ENCODE results near the gene CRHR1. TPM values are rescaled to one million over a fixed set of nuclear protein-coding genes. Genes with fewer than 3 reads are reported as not detected.

The CRHR1 gene
- total RNA-seq, 1 experiment from 2014 or later, result 1.6 TPM

DNA sequence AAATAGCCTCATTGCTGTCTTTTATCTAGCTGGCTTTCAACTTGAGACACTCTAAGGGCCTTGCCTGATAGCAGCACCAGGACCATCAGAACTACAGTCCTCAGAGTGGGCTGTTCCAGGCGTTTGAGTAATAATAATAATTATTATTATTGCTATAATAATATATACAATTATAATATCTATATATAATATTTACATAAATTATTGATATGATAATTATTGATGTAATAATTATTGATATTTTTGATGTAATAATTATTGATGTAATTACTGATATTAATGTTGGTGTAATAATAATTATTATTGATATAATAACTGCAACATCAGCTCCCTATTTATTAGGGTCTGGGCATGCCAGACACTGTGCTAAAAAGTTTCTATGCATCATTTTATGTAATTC, 25.6 kb upstream of the CRHR1 start:
- Mint-ChIP-seq H3K4me1 (peaks cover 5% of the 10 kb centered on the region; the same call in 1 of the 2 replicates), H3K36me3 (no peaks in the 10 kb centered on the region), H3K9me3 (peaks cover 7% of the 10 kb centered on the region), H3K27me3 (ENCODE audit: low read depth) (peaks cover 17% of the 10 kb centered on the region), H3K27ac (no peak overlapping the region), H3K4me3 (no peak overlapping the region)
- DNase-seq (ENCODE audit: low spot score) (no peak), ATAC-seq (no peak)
- ChIA-PET CTCF (interaction anchor here (1.2 to 2.0 kb wide), 2 partner anchors 55 kb away, joined by 3 to 8 read pairs; no protein-coding TSS in a partner anchor), POLR2A (no interaction called here)
- TF ChIP-seq FOXJ3 (CRISPR knock-in tag; IDR thresholded peaks at IDR 0.05; ENCODE audit: borderline replicate concordance) (no peak), HMGA2 (CRISPR knock-in tag; IDR thresholded peaks at IDR 0.05) (peak; percentile 97)
- TF ChIP-seq, protein P1, sequence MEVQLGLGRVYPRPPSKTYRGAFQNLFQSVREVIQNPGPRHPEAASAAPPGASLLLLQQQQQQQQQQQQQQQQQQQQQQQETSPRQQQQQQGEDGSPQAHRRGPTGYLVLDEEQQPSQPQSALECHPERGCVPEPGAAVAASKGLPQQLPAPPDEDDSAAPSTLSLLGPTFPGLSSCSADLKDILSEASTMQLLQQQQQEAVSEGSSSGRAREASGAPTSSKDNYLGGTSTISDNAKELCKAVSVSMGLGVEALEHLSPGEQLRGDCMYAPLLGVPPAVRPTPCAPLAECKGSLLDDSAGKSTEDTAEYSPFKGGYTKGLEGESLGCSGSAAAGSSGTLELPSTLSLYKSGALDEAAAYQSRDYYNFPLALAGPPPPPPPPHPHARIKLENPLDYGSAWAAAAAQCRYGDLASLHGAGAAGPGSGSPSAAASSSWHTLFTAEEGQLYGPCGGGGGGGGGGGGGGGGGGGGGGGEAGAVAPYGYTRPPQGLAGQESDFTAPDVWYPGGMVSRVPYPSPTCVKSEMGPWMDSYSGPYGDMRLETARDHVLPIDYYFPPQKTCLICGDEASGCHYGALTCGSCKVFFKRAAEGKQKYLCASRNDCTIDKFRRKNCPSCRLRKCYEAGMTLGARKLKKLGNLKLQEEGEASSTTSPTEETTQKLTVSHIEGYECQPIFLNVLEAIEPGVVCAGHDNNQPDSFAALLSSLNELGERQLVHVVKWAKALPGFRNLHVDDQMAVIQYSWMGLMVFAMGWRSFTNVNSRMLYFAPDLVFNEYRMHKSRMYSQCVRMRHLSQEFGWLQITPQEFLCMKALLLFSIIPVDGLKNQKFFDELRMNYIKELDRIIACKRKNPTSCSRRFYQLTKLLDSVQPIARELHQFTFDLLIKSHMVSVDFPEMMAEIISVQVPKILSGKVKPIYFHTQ (CRISPR knock-in tag; IDR thresholded peaks at IDR 0.05), result no peak

DNA sequence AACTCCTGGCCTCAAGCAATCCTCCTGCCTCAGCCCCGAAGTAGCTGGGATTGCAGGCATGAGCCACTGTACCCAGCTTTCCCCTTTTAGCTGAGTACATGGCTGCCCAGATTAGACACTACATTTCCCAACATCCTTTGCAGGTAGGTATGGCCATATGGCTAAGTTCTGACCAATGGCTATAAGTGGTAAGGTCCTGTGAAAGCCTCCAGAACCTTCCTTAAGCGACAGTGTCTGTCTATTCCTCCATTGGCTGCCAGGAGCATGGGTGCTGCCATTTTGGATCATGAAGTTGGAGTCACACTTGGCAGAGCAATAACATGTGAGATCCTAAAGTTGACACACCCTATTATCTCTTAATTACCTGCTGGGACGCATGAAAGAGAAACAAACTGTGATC, 24.4 kb upstream of the CRHR1 start:
- no peaks in the 10 kb centered on the region for H3K36me3 Mint-ChIP-seq
- H3K9me3 Mint-ChIP-seq, result peaks cover 7% of the 10 kb centered on the region
- CTCF ChIA-PET, result interaction anchor here (0.6 to 2.0 kb wide), 7 partner anchors 11 to 72 kb away, joined by 3 to 8 read pairs (median 3); partner anchors contain the start of gene CRHR1
- ATAC-seq, result peak; percentile 91
- POLR2A ChIA-PET, result no interaction called here
- no peak for DNase-seq (ENCODE audit: low spot score)
- no peak overlapping the region for H3K4me3 Mint-ChIP-seq
- peaks cover 17% of the 10 kb centered on the region for H3K27me3 Mint-ChIP-seq (ENCODE audit: low read depth)
- peaks cover 5% of the 10 kb centered on the region; the same call in 1 of the 2 replicates for H3K4me1 Mint-ChIP-seq
- H3K27ac Mint-ChIP-seq, result no peak overlapping the region
- TF ChIP-seq RELA (CRISPR knock-in tag; IDR thresholded peaks at IDR 0.05; ENCODE audit: borderline replicate concordance), result no peak
- TF ChIP-seq CBFB (CRISPR knock-in tag; IDR thresholded peaks at IDR 0.05; ENCODE audit: low read depth), result no peak
- no peak for TF ChIP-seq FOXJ3 (CRISPR knock-in tag; IDR thresholded peaks at IDR 0.05; ENCODE audit: borderline replicate concordance)
- no peak for TF ChIP-seq ZNF317 (CRISPR knock-in tag; IDR thresholded peaks at IDR 0.05; ENCODE audit: borderline replicate concordance, low read depth)
- TF ChIP-seq, protein P2, sequence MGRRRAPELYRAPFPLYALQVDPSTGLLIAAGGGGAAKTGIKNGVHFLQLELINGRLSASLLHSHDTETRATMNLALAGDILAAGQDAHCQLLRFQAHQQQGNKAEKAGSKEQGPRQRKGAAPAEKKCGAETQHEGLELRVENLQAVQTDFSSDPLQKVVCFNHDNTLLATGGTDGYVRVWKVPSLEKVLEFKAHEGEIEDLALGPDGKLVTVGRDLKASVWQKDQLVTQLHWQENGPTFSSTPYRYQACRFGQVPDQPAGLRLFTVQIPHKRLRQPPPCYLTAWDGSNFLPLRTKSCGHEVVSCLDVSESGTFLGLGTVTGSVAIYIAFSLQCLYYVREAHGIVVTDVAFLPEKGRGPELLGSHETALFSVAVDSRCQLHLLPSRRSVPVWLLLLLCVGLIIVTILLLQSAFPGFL (CRISPR knock-in tag; IDR thresholded peaks at IDR 0.05; ENCODE audit: borderline replicate concordance), result no peak
- TF ChIP-seq, protein P3, sequence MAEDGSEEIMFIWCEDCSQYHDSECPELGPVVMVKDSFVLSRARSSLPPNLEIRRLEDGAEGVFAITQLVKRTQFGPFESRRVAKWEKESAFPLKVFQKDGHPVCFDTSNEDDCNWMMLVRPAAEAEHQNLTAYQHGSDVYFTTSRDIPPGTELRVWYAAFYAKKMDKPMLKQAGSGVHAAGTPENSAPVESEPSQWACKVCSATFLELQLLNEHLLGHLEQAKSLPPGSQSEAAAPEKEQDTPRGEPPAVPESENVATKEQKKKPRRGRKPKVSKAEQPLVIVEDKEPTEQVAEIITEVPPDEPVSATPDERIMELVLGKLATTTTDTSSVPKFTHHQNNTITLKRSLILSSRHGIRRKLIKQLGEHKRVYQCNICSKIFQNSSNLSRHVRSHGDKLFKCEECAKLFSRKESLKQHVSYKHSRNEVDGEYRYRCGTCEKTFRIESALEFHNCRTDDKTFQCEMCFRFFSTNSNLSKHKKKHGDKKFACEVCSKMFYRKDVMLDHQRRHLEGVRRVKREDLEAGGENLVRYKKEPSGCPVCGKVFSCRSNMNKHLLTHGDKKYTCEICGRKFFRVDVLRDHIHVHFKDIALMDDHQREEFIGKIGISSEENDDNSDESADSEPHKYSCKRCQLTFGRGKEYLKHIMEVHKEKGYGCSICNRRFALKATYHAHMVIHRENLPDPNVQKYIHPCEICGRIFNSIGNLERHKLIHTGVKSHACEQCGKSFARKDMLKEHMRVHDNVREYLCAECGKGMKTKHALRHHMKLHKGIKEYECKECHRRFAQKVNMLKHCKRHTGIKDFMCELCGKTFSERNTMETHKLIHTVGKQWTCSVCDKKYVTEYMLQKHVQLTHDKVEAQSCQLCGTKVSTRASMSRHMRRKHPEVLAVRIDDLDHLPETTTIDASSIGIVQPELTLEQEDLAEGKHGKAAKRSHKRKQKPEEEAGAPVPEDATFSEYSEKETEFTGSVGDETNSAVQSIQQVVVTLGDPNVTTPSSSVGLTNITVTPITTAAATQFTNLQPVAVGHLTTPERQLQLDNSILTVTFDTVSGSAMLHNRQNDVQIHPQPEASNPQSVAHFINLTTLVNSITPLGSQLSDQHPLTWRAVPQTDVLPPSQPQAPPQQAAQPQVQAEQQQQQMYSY (CRISPR knock-in tag; IDR thresholded peaks at IDR 0.05), result no peak
- TF ChIP-seq, protein P4, sequence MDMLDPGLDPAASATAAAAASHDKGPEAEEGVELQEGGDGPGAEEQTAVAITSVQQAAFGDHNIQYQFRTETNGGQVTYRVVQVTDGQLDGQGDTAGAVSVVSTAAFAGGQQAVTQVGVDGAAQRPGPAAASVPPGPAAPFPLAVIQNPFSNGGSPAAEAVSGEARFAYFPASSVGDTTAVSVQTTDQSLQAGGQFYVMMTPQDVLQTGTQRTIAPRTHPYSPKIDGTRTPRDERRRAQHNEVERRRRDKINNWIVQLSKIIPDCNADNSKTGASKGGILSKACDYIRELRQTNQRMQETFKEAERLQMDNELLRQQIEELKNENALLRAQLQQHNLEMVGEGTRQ (CRISPR knock-in tag; IDR thresholded peaks at IDR 0.05), result peak; percentile 83
- no peak for TF ChIP-seq ZBTB21 (CRISPR knock-in tag; IDR thresholded peaks at IDR 0.05; ENCODE audit: borderline replicate concordance)
- TF ChIP-seq EMX1 (CRISPR knock-in tag; IDR thresholded peaks at IDR 0.05), result no peak
- no peak for TF ChIP-seq SP1 (CRISPR knock-in tag; conservative IDR thresholded peaks at IDR 0.05)
- TF ChIP-seq, protein P5, sequence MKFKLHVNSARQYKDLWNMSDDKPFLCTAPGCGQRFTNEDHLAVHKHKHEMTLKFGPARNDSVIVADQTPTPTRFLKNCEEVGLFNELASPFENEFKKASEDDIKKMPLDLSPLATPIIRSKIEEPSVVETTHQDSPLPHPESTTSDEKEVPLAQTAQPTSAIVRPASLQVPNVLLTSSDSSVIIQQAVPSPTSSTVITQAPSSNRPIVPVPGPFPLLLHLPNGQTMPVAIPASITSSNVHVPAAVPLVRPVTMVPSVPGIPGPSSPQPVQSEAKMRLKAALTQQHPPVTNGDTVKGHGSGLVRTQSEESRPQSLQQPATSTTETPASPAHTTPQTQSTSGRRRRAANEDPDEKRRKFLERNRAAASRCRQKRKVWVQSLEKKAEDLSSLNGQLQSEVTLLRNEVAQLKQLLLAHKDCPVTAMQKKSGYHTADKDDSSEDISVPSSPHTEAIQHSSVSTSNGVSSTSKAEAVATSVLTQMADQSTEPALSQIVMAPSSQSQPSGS (CRISPR knock-in tag; IDR thresholded peaks at IDR 0.05; ENCODE audit: borderline replicate concordance, low read depth), result no peak
- TF ChIP-seq TEAD1 (CRISPR knock-in tag; IDR thresholded peaks at IDR 0.05), result no peak
- no peak for TF ChIP-seq ZNF423 (CRISPR knock-in tag; IDR thresholded peaks at IDR 0.05)
- TF ChIP-seq, protein P6, sequence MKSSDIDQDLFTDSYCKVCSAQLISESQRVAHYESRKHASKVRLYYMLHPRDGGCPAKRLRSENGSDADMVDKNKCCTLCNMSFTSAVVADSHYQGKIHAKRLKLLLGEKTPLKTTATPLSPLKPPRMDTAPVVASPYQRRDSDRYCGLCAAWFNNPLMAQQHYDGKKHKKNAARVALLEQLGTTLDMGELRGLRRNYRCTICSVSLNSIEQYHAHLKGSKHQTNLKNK (CRISPR knock-in tag; IDR thresholded peaks at IDR 0.05), result no peak
- TF ChIP-seq, protein P7, sequence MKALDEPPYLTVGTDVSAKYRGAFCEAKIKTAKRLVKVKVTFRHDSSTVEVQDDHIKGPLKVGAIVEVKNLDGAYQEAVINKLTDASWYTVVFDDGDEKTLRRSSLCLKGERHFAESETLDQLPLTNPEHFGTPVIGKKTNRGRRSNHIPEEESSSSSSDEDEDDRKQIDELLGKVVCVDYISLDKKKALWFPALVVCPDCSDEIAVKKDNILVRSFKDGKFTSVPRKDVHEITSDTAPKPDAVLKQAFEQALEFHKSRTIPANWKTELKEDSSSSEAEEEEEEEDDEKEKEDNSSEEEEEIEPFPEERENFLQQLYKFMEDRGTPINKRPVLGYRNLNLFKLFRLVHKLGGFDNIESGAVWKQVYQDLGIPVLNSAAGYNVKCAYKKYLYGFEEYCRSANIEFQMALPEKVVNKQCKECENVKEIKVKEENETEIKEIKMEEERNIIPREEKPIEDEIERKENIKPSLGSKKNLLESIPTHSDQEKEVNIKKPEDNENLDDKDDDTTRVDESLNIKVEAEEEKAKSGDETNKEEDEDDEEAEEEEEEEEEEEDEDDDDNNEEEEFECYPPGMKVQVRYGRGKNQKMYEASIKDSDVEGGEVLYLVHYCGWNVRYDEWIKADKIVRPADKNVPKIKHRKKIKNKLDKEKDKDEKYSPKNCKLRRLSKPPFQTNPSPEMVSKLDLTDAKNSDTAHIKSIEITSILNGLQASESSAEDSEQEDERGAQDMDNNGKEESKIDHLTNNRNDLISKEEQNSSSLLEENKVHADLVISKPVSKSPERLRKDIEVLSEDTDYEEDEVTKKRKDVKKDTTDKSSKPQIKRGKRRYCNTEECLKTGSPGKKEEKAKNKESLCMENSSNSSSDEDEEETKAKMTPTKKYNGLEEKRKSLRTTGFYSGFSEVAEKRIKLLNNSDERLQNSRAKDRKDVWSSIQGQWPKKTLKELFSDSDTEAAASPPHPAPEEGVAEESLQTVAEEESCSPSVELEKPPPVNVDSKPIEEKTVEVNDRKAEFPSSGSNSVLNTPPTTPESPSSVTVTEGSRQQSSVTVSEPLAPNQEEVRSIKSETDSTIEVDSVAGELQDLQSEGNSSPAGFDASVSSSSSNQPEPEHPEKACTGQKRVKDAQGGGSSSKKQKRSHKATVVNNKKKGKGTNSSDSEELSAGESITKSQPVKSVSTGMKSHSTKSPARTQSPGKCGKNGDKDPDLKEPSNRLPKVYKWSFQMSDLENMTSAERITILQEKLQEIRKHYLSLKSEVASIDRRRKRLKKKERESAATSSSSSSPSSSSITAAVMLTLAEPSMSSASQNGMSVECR (CRISPR knock-in tag; IDR thresholded peaks at IDR 0.05; ENCODE audit: borderline replicate concordance), result no peak
- TF ChIP-seq PRRX2 (CRISPR knock-in tag; IDR thresholded peaks at IDR 0.05), result no peak
- TF ChIP-seq CREM (CRISPR knock-in tag; IDR thresholded peaks at IDR 0.05), result no peak
- no peak for TF ChIP-seq ESRRA (CRISPR knock-in tag; IDR thresholded peaks at IDR 0.05; ENCODE audit: borderline replicate concordance)
